HepG2 (cell line): ENCODE data around the gene CCDC83. TPM values are rescaled to one million over a fixed set of nuclear protein-coding genes. Genes with fewer than 3 reads are reported as not detected.

ENCODE experiments used
- ATAC-seq: fragments of 200-7000 bp; cut with Tn5 transposase; 3 replicates; pipeline ENCODE4 v1.9.1; 2020; ENCODE audit warnings: mild to moderate bottlenecking, moderate library complexity
- BruUV-seq: library from RNA; stranded (reverse); fragments of 400-500 nt; replicated peaks from 2 replicates; lab custom pipeline; 2021; lab: Mats Ljungman, UMichigan
- CTCF ChIA-PET: fragments of 300-600 bp; formaldehyde crosslinking; extraction: SDS; loops from one replicate; lab custom pipeline; 2021; ENCODE audit warnings: low total read pairs, inconsistent platforms, low intra/inter-chr PET ratio; lab: Yijun Ruan, JAX
- POLR2A ChIA-PET: fragments of 350-600 bp; sonication (Branson Sonifier 250); formaldehyde crosslinking; loops from one replicate; lab custom pipeline; 2020; ENCODE audit warnings: antibody characterized with exemption, inconsistent platforms; lab: Yijun Ruan, JAX
- DNase-seq: peaks from one replicate; pipeline ENCODE4 v3.0.0-alpha.2; 2015; ENCODE audit warnings: low spot score
- FAIRE-seq: peaks from 3 replicates; lab custom pipeline; 2011; peaks lifted over from hg19 to GRCh38; lab: Jason Lieb, UNC
- H2AFZ ChIP-seq: one replicate; pipeline ENCODE4 v1.6.1; 2011; ENCODE audit warnings: low read length, inconsistent platforms
- H3K27ac ChIP-seq: fragments of 300-600 bp; 3 replicates; pipeline ENCODE4 v1.8.0; 2011; ENCODE audit warnings: mixed run types, mild to moderate bottlenecking, mixed read lengths, low read length, inconsistent platforms; ENCODE audit not compliant: insufficient read depth; ENCODE audit errors: extremely low read length
- H3K27me3 ChIP-seq, 2 experiments: fragments of 200-600 bp in 1 of 2; 2 replicates in 1 of 2; 3 replicates in 1 of 2; pipeline versions ENCODE4 v1.6.0 to v1.8.0; 2011; ENCODE audit warnings: low read length in 2 of 2, mild to moderate bottlenecking in 2 of 2, moderate library complexity in 2 of 2, inconsistent platforms in 1 of 2; ENCODE audit not compliant: insufficient read depth in 2 of 2, control insufficient read depth in 1 of 2
- H3K36me3 ChIP-seq, 2 experiments: fragments of 200-600 bp in 1 of 2; replicated peaks in 1 of 2; 2 replicates in 1 of 2; 3 replicates in 1 of 2; pipeline versions ENCODE4 v1.5.1 to v1.8.0; 2011; ENCODE audit warnings: low read length in 2 of 2, inconsistent platforms in 1 of 2; ENCODE audit not compliant: insufficient read depth in 2 of 2, control insufficient read depth in 1 of 2
- H3K4me1 ChIP-seq: 2 replicates; pipeline ENCODE4 v1.5.1; 2012; ENCODE audit warnings: low read length, inconsistent platforms; ENCODE audit not compliant: insufficient read depth
- H3K4me2 ChIP-seq: 2 replicates; pipeline ENCODE4 v1.6.0; 2011; ENCODE audit warnings: low read depth, low read length, inconsistent platforms
- H3K4me3 ChIP-seq, 3 experiments: fragments of 200-600 bp in 1 of 3; sonication (generic), shearing (Covaris generic) in 1 of 3; replicated peaks in 1 of 3; 2 replicates each; pipeline ENCODE4 v1.5.1; 2011 to 2016; ENCODE audit warnings: low read length in 3 of 3, inconsistent platforms in 2 of 3, low read depth in 2 of 3, mild to moderate bottlenecking in 2 of 3, control low read depth in 1 of 3, mixed read lengths in 1 of 3; ENCODE audit not compliant: insufficient read depth in 1 of 3
- H3K79me2 ChIP-seq: one replicate; pipeline ENCODE4 v1.6.1; 2011; ENCODE audit warnings: low read length, inconsistent platforms; ENCODE audit not compliant: insufficient read depth
- H3K9ac ChIP-seq: 2 replicates; pipeline ENCODE4 v1.6.0; 2011; ENCODE audit warnings: mild to moderate bottlenecking, low read depth, low read length, inconsistent platforms; ENCODE audit not compliant: insufficient read depth
- H3K9me3 ChIP-seq: 2 replicates; pipeline ENCODE4 v1.5.1; 2012; ENCODE audit warnings: mild to moderate bottlenecking, low read length
- H4K20me1 ChIP-seq: 2 replicates; pipeline ENCODE4 v1.6.0; 2011; ENCODE audit warnings: inconsistent platforms, mild to moderate bottlenecking, low read length, moderate library complexity; ENCODE audit not compliant: insufficient read depth
- GATA4 ChIP-seq: sonication (generic); IDR thresholded peaks from 2 replicates; pipeline ENCODE4 v1.6.1; 2016; ENCODE audit warnings: antibody characterized with exemption, low read depth, borderline replicate concordance
- GATAD2A ChIP-seq: IDR thresholded peaks from 2 replicates; pipeline ENCODE4 v1.6.1; 2016
- HCFC1 ChIP-seq: fragments of 150-350 bp; IDR thresholded peaks from 2 replicates; pipeline ENCODE4 v1.6.1; 2014; ENCODE audit warnings: low read depth, low read length
- HES4 ChIP-seq: sonication (generic); formaldehyde crosslinking; IDR thresholded peaks from 2 replicates; pipeline ENCODE4 v1.9.0; 2021; ENCODE audit warnings: mild to moderate bottlenecking, missing genetic modification reagents, borderline replicate concordance
- PCBP1 ChIP-seq: fragments of 200-400 bp; formaldehyde crosslinking; IDR thresholded peaks from 2 replicates; pipeline ENCODE4 v1.6.1; 2017; ENCODE audit warnings: mild to moderate bottlenecking, low read depth, low read length, borderline replicate concordance
- YEATS2 ChIP-seq: sonication (generic); formaldehyde crosslinking; IDR thresholded peaks from 2 replicates; pipeline ENCODE4 v1.4.0; 2020; ENCODE audit warnings: missing genetic modification reagents, borderline replicate concordance
- WGBS: methylation state at CpG from one replicate; pipeline ENCODE4 v1.1.6; 2017; ENCODE audit warnings: low lambda C conversion rate; 5-methylcytosine and 5-hydroxymethylcytosine counted together
- in situ Hi-C: cut with HindIII; loops from 2 replicates; pipeline ENCODE4 v1.10.0; 2017; ENCODE audit warnings: low pct_unique_long_range_greater_than_20kb; ENCODE audit not compliant: extremely low pct_ligation_motif_present
- intact Hi-C: fragments of 100-400 bp; cut with micrococcal nuclease; formaldehyde crosslinking; loops from one replicate; pipeline ENCODE4 v1.10.0; 2022; ENCODE audit not compliant: unreplicated experiment
- polyA plus RNA-seq, 8 experiments: library from polyadenylated mRNA; depleted of rRNA in 3 of 8; stranded (reverse) in 7 of 8; unstranded in 1 of 8; fragments of >200 nt; fragmentation: Illumina TruSeq in 4 of 8; extraction: Trizol in 4 of 8; gene quantifications; 2 replicates each; pipeline versions ENCODE4 v1.2.1 to v1.2.3, GENCODE V29; 2011 to 2016; ENCODE audit warnings: low read depth in 4 of 8, missing spikeins in 1 of 8, mixed read lengths in 1 of 8; ENCODE audit not compliant: insufficient read depth in 1 of 8
- total RNA-seq, 5 experiments: library from RNA; depleted of rRNA; stranded (reverse); fragments of >200 nt; fragmentation: Illumina TruSeq; extraction: Trizol; gene quantifications; 2 replicates each; pipeline ENCODE4 v1.2.3, GENCODE V29; 2016; ENCODE audit warnings: low read depth in 1 of 5
- TF ChIP-seq, protein P1 (sequence below): sonication (generic); formaldehyde crosslinking; IDR thresholded peaks from 2 replicates; pipeline ENCODE4 v1.5.0; 2020; ENCODE audit warnings: missing genetic modification reagents

CCDC83 gene
- total and polyA plus RNA-seq, 2 of the 13 experiments (the other 11 are each of a cell fraction or from before 2014, with no cell fraction given): not detected

DNA sequence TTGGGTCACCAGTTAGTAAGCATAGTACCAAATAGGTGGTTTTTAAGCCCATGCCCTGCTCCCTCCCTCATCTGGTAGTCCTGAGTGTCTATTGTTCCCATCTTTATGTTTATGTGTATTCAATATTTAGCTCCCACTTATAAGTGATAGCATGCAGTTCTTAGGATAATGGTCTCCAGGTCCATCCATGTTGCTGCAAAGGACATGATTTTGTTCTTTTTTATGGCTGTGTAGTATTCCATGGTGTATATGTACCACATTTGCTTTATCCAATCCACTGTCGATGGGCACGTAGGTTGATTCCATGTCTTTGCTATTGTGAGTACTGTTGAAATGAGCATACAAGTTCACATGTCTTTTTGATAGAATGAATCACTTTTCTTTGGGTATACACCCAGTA is 26.0 kb upstream of the CCDC83 start:
- in situ Hi-C loops (loop anchor here (10.0 kb wide), 1 partner anchor 234 kb away; no protein-coding TSS in a partner anchor), intact Hi-C loops (loop anchor here (5.0 kb wide), 1 partner anchor 137 kb away; no protein-coding TSS in a partner anchor)
- ATAC-seq (no peak), DNase-seq (no peak), FAIRE-seq (no peak)
- H3K4me2 ChIP-seq: no peak overlapping the region
- H2AFZ ChIP-seq: no peak overlapping the region
- no peaks in the 10 kb centered on the region for H3K4me1 ChIP-seq
- H3K4me3 ChIP-seq: no peak overlapping the region
- H3K27ac ChIP-seq: no peak overlapping the region
- no peaks in the 10 kb centered on the region for H3K79me2 ChIP-seq
- no peaks in the 10 kb centered on the region for H3K36me3 ChIP-seq
- WGBS: 0% methylated on average over 2 of the region's 2 CpGs
- ChIA-PET CTCF (no interaction called here), POLR2A (no interaction called here)
- no peaks in the 10 kb centered on the region for H3K9me3 ChIP-seq
- no peak overlapping the region for H3K9ac ChIP-seq
- TF ChIP-seq GATA4 (no peak), HCFC1 (no peak), HES4 (no peak), YEATS2 (CRISPR knock-in tag) (no peak), GATAD2A (CRISPR knock-in tag) (no peak)
- H4K20me1 ChIP-seq: no peaks in the 10 kb centered on the region
- H3K27me3 ChIP-seq: no peaks in the 10 kb centered on the region
- no TSS peak for BruUV-seq

DNA sequence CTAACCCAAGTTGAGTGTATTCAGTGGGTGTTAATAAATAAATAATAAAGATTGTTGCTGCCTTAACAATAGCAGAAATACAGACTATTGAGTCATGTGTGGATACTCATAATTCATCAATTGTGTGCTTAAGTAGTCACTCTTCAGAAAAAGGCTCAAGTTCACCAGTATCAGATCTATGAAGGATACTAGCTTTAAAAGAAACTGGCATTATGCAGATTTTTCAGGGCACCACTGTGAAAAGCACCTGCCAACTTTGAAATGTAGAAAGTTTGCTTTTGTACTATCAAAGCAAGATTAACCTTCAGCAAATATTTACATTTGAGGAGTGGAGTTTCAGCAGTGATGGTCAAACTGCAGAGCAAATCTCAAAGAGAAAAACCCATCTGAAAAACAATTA is 24.1 kb upstream of the CCDC83 start:
- Histone ChIP-seq H3K27ac (no peak overlapping the region), H3K9ac (no peak overlapping the region), H3K36me3 (no peaks in the 10 kb centered on the region), H3K4me2 (no peak overlapping the region), H3K9me3 (no peaks in the 10 kb centered on the region), H3K79me2 (no peaks in the 10 kb centered on the region), H3K4me1 (no peaks in the 10 kb centered on the region), H2AFZ (no peak overlapping the region), H4K20me1 (no peaks in the 10 kb centered on the region), H3K4me3 (no peak overlapping the region), H3K27me3 (no peaks in the 10 kb centered on the region)
- DNase-seq (no peak), ATAC-seq (no peak), FAIRE-seq (no peak)
- ChIA-PET CTCF (no interaction called here), POLR2A (no interaction called here)
- in situ Hi-C loops: no loop called here
- intact Hi-C loops: no loop called here
- no TSS peak for BruUV-seq
- TF ChIP-seq, protein P1, sequence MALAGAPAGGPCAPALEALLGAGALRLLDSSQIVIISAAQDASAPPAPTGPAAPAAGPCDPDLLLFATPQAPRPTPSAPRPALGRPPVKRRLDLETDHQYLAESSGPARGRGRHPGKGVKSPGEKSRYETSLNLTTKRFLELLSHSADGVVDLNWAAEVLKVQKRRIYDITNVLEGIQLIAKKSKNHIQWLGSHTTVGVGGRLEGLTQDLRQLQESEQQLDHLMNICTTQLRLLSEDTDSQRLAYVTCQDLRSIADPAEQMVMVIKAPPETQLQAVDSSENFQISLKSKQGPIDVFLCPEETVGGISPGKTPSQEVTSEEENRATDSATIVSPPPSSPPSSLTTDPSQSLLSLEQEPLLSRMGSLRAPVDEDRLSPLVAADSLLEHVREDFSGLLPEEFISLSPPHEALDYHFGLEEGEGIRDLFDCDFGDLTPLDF: no peak
- no peak for TF ChIP-seq PCBP1
